Measurements from ENCODE around the gene C16orf74.

C16orf74 gene

GRCh38 chr16:85774811-85775210 is 23.9 kb upstream of the C16orf74 start:
- no peak for DNase-seq (ENCODE audit: low read depth in 2 of 2)

- no peak for DNase-seq (ENCODE audit: low read depth in 2 of 2)
These were observed 23.2 kb upstream of the C16orf74 start for GRCh38 chr16:85774136-85774535.

- no peak for DNase-seq (ENCODE audit: low read depth in 2 of 2)
These were observed 22.1 kb upstream of the C16orf74 start for GRCh38 chr16:85773044-85773443.

GRCh38 chr16:85770741-85771140 is 19.8 kb upstream of the C16orf74 start:
- no peak for DNase-seq (ENCODE audit: low read depth in 2 of 2)

- no peak for DNase-seq (ENCODE audit: low read depth in 2 of 2)
These were observed 17.3 kb upstream of the C16orf74 start for GRCh38 chr16:85768199-85768598.

GRCh38 chr16:85767531-85767930 is 16.6 kb upstream of the C16orf74 start:
- no peak for DNase-seq (ENCODE audit: low read depth in 2 of 2)

- no peak for DNase-seq (ENCODE audit: low read depth in 2 of 2)
These were observed 14.9 kb upstream of the C16orf74 start for GRCh38 chr16:85765767-85766166.

GRCh38 chr16:85765211-85765610 is 14.3 kb upstream of the C16orf74 start:
- DNase-seq (ENCODE audit: low read depth in 2 of 2) = no peak

GRCh38 chr16:85763616-85764015 is 12.7 kb upstream of the C16orf74 start:
- no peak for DNase-seq (ENCODE audit: low read depth in 2 of 2)

- DNase-seq (ENCODE audit: low read depth in 2 of 2) = no peak
These were observed 12.1 kb upstream of the C16orf74 start for GRCh38 chr16:85762970-85763369.

- no peak for DNase-seq (ENCODE audit: low read depth in 2 of 2)
These were observed 11.0 kb upstream of the C16orf74 start for GRCh38 chr16:85761861-85762260.

- no peak for DNase-seq (ENCODE audit: low read depth in 2 of 2)
These were observed 8.9 kb upstream of the C16orf74 start for GRCh38 chr16:85759631-85760419.

GRCh38 chr16:85759136-85759535 is 8.2 kb upstream of the C16orf74 start:
- DNase-seq (ENCODE audit: low read depth in 2 of 2) = no peak

GRCh38 chr16:85757341-85757822 is 6.5 kb upstream of the C16orf74 start:
- no peak for DNase-seq (ENCODE audit: low read depth in 2 of 2)

GRCh38 chr16:85755929-85756768 is 5.3 kb upstream of the C16orf74 start:
- no peak for DNase-seq (ENCODE audit: low read depth in 2 of 2)

GRCh38 chr16:85754413-85754812 is 3.5 kb upstream of the C16orf74 start:
- DNase-seq (ENCODE audit: low read depth in 2 of 2) = no peak

GRCh38 chr16:85753976-85754375 is 3.1 kb upstream of the C16orf74 start:
- no peak for DNase-seq (ENCODE audit: low read depth in 2 of 2)

- DNase-seq (ENCODE audit: low read depth in 2 of 2) = no peak
These were observed 2.7 kb upstream of the C16orf74 start for GRCh38 chr16:85753559-85753958.

GRCh38 chr16:85752511-85753420 is 1.9 kb upstream of the C16orf74 start:
- DNase-seq (ENCODE audit: low read depth in 2 of 2) = no peak

- no peak for DNase-seq (ENCODE audit: low read depth in 2 of 2)
These were observed 1.0 kb upstream of the C16orf74 start for GRCh38 chr16:85751698-85752501.
